ENCODE data around the gene TXNDC15. TPM values are rescaled to one million over a fixed set of nuclear protein-coding genes. Genes with fewer than 3 reads are reported as not detected.
A peak's percentile ranks its signal among the peaks of the same experiment; 100 is the strongest.
"Not testable (repeated sequence)": the region's sequence is repeated elsewhere in the genome, so short reads cannot be mapped to it uniquely, and the experiment has no call there.

TXNDC15 gene
- total and polyA plus RNA-seq, 2 donors: 94.2 to 133 TPM

- Histone ChIP-seq H3K4me3 (ENCODE audit: low read depth, low read length) (no peak overlapping the region), H3K4me1 (ENCODE audit: insufficient read depth) (peaks cover 1% of the 10 kb centered on the region), H3K36me3 (ENCODE audit: insufficient read depth) (no peaks in the 10 kb centered on the region), H3K27ac (ENCODE audit: low read depth) (no peak overlapping the region)
- DNase-seq (ENCODE audit: extremely low spot score): no peak
- WGBS: 58% methylated on average over 1 of the region's 1 CpG
Observed at GRCh38 chr5:134851307-134851923, 22.8 kb upstream of the TXNDC15 start.

GRCh38 chr5:134856465-134856864, 17.7 kb upstream of the TXNDC15 start:
- not testable (repeated sequence) for H3K27ac ChIP-seq (ENCODE audit: low read depth); DNase-seq (ENCODE audit: extremely low spot score); H3K4me3 ChIP-seq (ENCODE audit: low read depth, low read length); H3K36me3 ChIP-seq (ENCODE audit: insufficient read depth); H3K4me1 ChIP-seq (ENCODE audit: insufficient read depth)
- 92% methylated on average over 7 of the region's 7 CpGs for WGBS

- Histone ChIP-seq H3K27ac (ENCODE audit: low read depth) (no peak overlapping the region), H3K4me3 (ENCODE audit: low read depth, low read length) (no peak overlapping the region), H3K4me1 (ENCODE audit: insufficient read depth) (no peaks in the 10 kb centered on the region), H3K36me3 (ENCODE audit: insufficient read depth) (no peaks in the 10 kb centered on the region)
- no peak for DNase-seq (ENCODE audit: extremely low spot score)
- WGBS: 65% methylated on average over 3 of the region's 3 CpGs
Observed at GRCh38 chr5:134857401-134857800, 16.8 kb upstream of the TXNDC15 start.

DNA sequence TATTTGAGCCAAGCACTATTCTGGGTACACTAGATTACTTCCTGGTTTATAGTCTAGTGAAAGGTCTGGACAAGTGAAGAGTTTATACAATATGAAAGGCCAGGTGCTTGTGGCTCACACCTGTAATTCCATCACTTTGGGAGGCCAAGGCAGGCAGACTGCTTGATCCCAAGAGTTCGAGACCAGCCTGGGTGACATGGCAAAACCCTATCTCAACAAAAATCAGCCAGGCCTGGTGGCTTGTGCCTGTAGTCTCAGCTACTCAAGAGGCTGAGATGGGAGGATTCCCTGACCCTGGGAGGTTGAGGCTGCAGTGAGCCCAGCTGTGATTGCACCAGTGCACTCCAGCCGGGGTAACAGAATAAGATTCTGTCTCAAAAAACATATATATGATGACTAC, 9.5 kb upstream of the TXNDC15 start:
- DNase-seq (ENCODE audit: extremely low spot score): no peak
- WGBS: 84% methylated on average over 2 of the region's 2 CpGs
- no peak overlapping the region for H3K4me3 ChIP-seq (ENCODE audit: low read depth, low read length)
- H3K36me3 ChIP-seq (ENCODE audit: insufficient read depth): no peaks in the 10 kb centered on the region
- no peak overlapping the region for H3K27ac ChIP-seq (ENCODE audit: low read depth)
- H3K4me1 ChIP-seq (ENCODE audit: insufficient read depth): no peaks in the 10 kb centered on the region

DNA sequence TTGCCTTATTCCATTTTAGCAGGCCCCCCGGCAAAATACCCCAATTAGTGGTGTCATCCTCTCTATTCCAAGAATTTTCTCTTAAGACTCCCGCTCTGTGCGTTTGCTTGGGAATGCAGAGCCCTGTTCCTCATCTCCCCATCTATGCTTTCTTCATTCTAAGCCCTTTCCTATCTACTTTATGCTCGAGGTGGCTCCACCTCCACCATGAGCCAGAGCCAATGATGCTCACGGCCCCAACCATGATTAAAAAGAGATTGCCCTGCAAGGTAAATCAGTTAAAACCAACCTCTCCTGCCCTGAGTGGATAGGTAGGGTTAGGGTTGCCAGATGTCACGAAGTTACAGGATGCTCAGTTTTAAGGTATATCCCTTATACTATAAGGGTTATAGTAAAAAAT, 677 bp upstream of the TXNDC15 start:
- no peaks in the 10 kb centered on the region for H3K4me1 ChIP-seq (ENCODE audit: insufficient read depth)

GRCh38 chr5:134874831-134875655, 872 bp downstream of the TXNDC15 start:
- DNase-seq (ENCODE audit: extremely low spot score): peak; percentile 25
- Histone ChIP-seq H3K36me3 (ENCODE audit: insufficient read depth) (no peaks in the 10 kb centered on the region), H3K27ac (ENCODE audit: low read depth) (peak overlapping the region; percentile 96), H3K4me1 (ENCODE audit: insufficient read depth) (no peaks in the 10 kb centered on the region), H3K4me3 (ENCODE audit: low read depth, low read length) (peak overlapping the region; percentile 67)
- WGBS: 4% methylated on average over 20 of the region's 20 CpGs

More for the DNA sequence above, 677 bp upstream of the TXNDC15 start:
- H3K36me3 ChIP-seq (ENCODE audit: insufficient read depth): no peaks in the 10 kb centered on the region
- peak overlapping the region; percentile 96 for H3K27ac ChIP-seq (ENCODE audit: low read depth)
- H3K4me3 ChIP-seq (ENCODE audit: low read depth, low read length): peak overlapping the region; percentile 67
- no peak for DNase-seq (ENCODE audit: extremely low spot score)
- 80% methylated on average over 6 of the region's 6 CpGs for WGBS

DNA sequence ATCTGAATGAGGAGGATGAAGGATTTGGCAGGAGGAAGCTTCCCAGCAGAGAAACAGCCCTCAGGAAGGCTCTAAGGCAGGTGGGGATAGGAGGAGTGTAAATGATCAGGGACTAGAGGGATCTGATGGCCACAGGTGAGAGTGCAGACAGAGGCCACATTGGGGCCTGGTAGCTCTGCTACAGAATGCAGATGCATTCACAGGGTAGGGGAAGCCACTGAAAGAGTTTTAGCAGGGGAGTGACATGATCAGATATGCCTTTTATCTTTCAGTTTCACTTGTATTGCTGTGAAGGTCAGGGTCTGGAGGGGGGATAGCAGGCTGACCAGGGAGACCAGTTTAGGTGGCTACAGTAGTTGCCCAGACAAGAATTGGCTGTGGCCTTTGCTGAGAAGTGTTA, 3.0 kb downstream of the TXNDC15 start:
- Histone ChIP-seq H3K4me3 (ENCODE audit: low read depth, low read length) (no peak overlapping the region), H3K36me3 (ENCODE audit: insufficient read depth) (peaks cover 2% of the 10 kb centered on the region), H3K4me1 (ENCODE audit: insufficient read depth) (no peaks in the 10 kb centered on the region), H3K27ac (ENCODE audit: low read depth) (no peak overlapping the region)
- no peak for DNase-seq (ENCODE audit: extremely low spot score)

DNA sequence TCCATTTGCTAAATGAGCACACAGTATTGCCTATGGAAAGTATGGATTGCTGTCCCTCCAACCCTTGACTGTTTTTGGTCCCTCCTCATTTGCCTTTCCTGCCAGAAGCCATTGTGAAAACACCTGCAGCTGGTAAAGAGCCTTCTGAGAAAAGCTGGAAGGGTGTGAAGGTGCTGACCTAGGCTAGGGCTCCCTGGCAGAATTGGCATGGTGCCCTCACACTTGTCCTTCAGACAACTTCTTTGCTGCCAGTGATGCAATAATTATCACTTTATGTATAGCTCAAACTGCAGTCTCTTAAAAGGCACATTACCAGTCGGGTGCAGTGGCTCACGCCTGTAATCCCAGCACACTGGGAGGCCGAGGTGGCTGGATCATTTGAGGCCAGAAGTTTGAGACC, 4.2 kb downstream of the TXNDC15 start:
- 95% methylated on average over 3 of the region's 3 CpGs for WGBS
- H3K4me1 ChIP-seq (ENCODE audit: insufficient read depth): no peaks in the 10 kb centered on the region
- DNase-seq (ENCODE audit: extremely low spot score): no peak

DNA sequence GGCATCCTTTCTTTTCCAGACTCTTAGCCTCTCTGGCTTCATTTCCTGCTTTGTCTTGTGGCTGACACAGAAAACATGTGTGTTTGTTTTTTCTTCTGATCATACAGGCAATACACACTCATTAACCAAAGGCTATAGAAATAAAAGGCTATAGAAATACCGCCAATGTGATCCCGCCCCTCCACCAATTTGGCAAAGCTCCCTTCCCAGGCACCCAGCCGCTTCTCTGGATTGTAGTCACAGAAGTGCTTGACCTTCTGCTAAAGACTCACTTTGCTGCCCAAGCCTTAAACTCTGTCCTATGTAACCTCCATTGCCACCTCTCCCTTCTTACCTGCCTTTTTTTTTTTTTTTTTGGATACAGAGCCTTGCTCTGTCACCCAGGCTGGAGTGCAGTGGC, 5.3 kb downstream of the TXNDC15 start:
- 86% methylated on average over 3 of the region's 3 CpGs for WGBS

More for the DNA sequence above, 4.2 kb downstream of the TXNDC15 start:
- H3K27ac ChIP-seq (ENCODE audit: low read depth): no peak overlapping the region
- H3K36me3 ChIP-seq (ENCODE audit: insufficient read depth): peaks cover 2% of the 10 kb centered on the region
- no peak overlapping the region for H3K4me3 ChIP-seq (ENCODE audit: low read depth, low read length)

DNA sequence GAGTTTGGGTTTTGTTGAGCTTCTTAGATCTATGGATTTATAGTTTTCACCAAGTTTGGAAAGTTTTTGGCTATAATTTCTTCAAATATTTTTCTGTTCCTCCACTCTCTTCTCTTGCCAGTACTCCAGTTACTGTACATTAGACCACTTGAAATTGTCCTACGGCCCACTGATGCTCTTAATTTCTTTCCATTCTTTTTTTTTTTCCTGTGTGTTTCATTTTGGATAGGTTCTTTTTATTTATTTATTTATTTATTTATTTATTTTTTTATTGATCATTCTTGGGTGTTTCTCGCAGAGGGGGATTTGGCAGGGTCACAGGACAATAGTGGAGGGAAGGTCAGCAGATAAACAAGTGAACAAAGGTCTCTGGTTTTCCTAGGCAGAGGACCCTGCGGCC, 6.8 kb downstream of the TXNDC15 start:
- H3K27ac ChIP-seq (ENCODE audit: low read depth); H3K4me1 ChIP-seq (ENCODE audit: insufficient read depth); H3K36me3 ChIP-seq (ENCODE audit: insufficient read depth); DNase-seq (ENCODE audit: extremely low spot score); H3K4me3 ChIP-seq (ENCODE audit: low read depth, low read length): not testable (repeated sequence)
- 94% methylated on average over 1 of the region's 3 CpGs for WGBS

More for the DNA sequence above, 5.3 kb downstream of the TXNDC15 start:
- Histone ChIP-seq H3K4me1 (ENCODE audit: insufficient read depth) (no peaks in the 10 kb centered on the region), H3K4me3 (ENCODE audit: low read depth, low read length) (no peak overlapping the region), H3K27ac (ENCODE audit: low read depth) (no peak overlapping the region), H3K36me3 (ENCODE audit: insufficient read depth) (peaks cover 2% of the 10 kb centered on the region)
- DNase-seq (ENCODE audit: extremely low spot score): no peak

DNA sequence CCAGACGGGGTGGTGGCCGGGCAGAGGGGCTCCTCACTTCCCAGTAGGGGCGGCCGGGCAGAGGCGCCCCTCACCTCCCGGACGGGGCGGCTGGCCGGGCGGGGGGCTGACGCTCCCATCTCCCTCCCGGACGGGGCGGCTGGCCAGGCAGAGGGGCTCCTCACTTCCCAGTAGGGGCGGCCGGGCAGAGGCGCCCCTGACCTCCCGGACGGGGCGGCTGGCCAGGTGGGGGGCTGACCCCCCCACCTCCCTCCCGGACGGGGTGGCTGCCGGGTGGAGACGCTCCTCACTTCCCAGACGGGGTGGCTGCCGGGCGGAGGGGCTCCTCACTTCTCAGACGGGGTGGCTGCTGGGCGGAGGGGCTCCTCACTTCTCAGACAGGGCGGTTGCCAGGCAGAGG, 7.5 kb downstream of the TXNDC15 start:
- not testable (repeated sequence) for H3K4me1 ChIP-seq (ENCODE audit: insufficient read depth); H3K36me3 ChIP-seq (ENCODE audit: insufficient read depth); DNase-seq (ENCODE audit: extremely low spot score); H3K27ac ChIP-seq (ENCODE audit: low read depth); H3K4me3 ChIP-seq (ENCODE audit: low read depth, low read length)
- WGBS: 93% methylated on average over 24 of the region's 30 CpGs

DNA sequence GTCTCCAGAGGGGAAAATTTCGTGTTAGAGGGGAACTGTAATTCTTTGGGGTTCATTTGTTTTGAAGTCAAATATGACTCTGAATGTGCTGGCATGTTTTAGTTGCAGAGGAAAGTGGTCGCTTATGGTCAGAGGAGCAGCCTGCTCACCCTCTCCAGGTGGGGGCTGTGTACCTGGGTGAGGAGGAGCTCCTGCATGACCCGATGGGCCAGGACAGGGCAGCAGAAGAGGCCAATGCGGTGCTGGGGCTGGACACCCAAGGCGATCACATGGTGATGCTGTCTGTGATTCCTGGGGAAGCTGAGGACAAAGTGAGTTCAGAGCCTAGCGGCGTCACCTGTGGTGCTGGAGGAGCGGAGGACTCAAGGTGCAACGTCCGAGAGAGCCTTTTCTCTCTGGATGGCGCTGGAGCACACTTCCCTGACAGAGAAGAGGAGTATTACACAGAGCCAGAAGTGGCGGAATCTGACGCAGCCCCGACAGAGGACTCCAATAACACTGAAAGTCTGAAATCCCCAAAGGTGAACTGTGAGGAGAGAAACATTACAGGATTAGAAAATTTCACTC, 13.5 kb downstream of the TXNDC15 start:
- DNase-seq (ENCODE audit: extremely low spot score): no peak
- Histone ChIP-seq H3K27ac (ENCODE audit: low read depth) (no peak overlapping the region), H3K4me3 (ENCODE audit: low read depth, low read length) (no peak overlapping the region), H3K36me3 (ENCODE audit: insufficient read depth) (no peaks in the 10 kb centered on the region), H3K4me1 (ENCODE audit: insufficient read depth) (no peaks in the 10 kb centered on the region)
- 86% methylated on average over 14 of the region's 14 CpGs for WGBS

DNA sequence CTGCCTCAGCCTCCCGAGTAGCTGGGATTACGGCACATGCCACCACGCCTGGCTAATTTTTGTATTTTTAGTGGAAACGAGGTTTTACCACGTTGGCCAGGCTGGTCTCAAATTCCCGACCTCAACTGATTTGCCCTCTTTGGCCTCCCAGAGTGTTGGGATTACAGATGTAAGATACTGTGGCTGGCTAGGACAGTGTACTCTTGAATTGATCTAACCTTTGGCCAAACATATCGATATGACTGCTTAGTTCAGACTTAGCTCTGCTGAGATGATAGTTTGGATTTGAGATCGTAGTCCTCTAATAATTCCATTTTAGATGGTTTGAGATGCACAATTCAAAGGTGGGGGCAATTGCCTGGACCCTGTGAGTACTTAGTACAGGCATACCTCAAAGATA, 15.2 kb downstream of the TXNDC15 start:
- H3K36me3 ChIP-seq (ENCODE audit: insufficient read depth): no peaks in the 10 kb centered on the region
- no peak overlapping the region for H3K27ac ChIP-seq (ENCODE audit: low read depth)
- H3K4me3 ChIP-seq (ENCODE audit: low read depth, low read length): no peak overlapping the region
- H3K4me1 ChIP-seq (ENCODE audit: insufficient read depth): no peaks in the 10 kb centered on the region
- WGBS: 96% methylated on average over 8 of the region's 8 CpGs
- no peak for DNase-seq (ENCODE audit: extremely low spot score)

GRCh38 chr5:134891473-134891872, 17.3 kb downstream of the TXNDC15 start:
- Histone ChIP-seq H3K27ac (ENCODE audit: low read depth) (no peak overlapping the region), H3K36me3 (ENCODE audit: insufficient read depth) (no peaks in the 10 kb centered on the region), H3K4me3 (ENCODE audit: low read depth, low read length) (no peak overlapping the region), H3K4me1 (ENCODE audit: insufficient read depth) (no peaks in the 10 kb centered on the region)
- 100% methylated on average over 1 of the region's 1 CpG for WGBS
- DNase-seq (ENCODE audit: extremely low spot score): no peak

All from urinary bladder (tissue), 4 donors.